MM.1S (cell line): ENCODE measurements around the gene IL1RAPL2.

ENCODE experiments used
- DNase-seq: peaks from one replicate; pipeline ENCODE4 v3.0.0-alpha.2; 2015
- H2AFZ ChIP-seq: fragments of 300-600 bp; sonication (generic); 2 replicates; pipeline ENCODE4 v1.6.0; 2016; ENCODE audit warnings: antibody characterized with exemption, low read length
- H3F3A ChIP-seq: fragments of 300-600 bp; sonication (generic); 2 replicates; pipeline ENCODE4 v1.6.1; 2016; ENCODE audit warnings: mild to moderate bottlenecking, antibody characterized with exemption, low read length, moderate library complexity, mixed read lengths; ENCODE audit not compliant: insufficient read depth
- H3K27ac ChIP-seq: fragments of 300-600 bp; sonication (generic); 2 replicates; pipeline ENCODE4 v1.5.1; 2016; ENCODE audit warnings: mild to moderate bottlenecking, low read length
- H3K27me3 ChIP-seq: fragments of 300-600 bp; sonication (generic); replicated peaks from 2 replicates; pipeline ENCODE4 v1.6.0; 2016; ENCODE audit warnings: low read length; ENCODE audit not compliant: insufficient read depth
- H3K36me3 ChIP-seq: fragments of 300-600 bp; sonication (generic); replicated peaks from 2 replicates; pipeline ENCODE4 v1.6.1; 2016; ENCODE audit warnings: mild to moderate bottlenecking, low read length, mixed read lengths; ENCODE audit not compliant: insufficient read depth
- H3K4me1 ChIP-seq: fragments of 300-600 bp; sonication (generic); 2 replicates; pipeline ENCODE4 v1.6.1; 2016; ENCODE audit warnings: low read length, mixed read lengths
- H3K4me2 ChIP-seq: fragments of 300-600 bp; sonication (generic); 2 replicates; pipeline ENCODE4 v1.6.0; 2016; ENCODE audit warnings: low read depth, low read length
- H3K4me3 ChIP-seq: fragments of 300-600 bp; sonication (generic); 2 replicates; pipeline ENCODE4 v1.5.1; 2016; ENCODE audit warnings: low read length, mixed read lengths
- H3K79me2 ChIP-seq: fragments of 300-600 bp; sonication (generic); 2 replicates; pipeline ENCODE4 v1.6.1; 2016; ENCODE audit warnings: mixed run types, low read length, mixed read lengths
- H3K9ac ChIP-seq: fragments of 300-600 bp; sonication (generic); 2 replicates; pipeline ENCODE4 v1.6.1; 2016; ENCODE audit warnings: low read length, mixed read lengths
- H3K9me2 ChIP-seq: fragments of 300-600 bp; sonication (generic); replicated peaks from 2 replicates; pipeline ENCODE4 v1.6.1; 2016; ENCODE audit warnings: mild to moderate bottlenecking, low read length, mixed read lengths; ENCODE audit not compliant: insufficient read depth
- H3K9me3 ChIP-seq: fragments of 300-600 bp; sonication (generic); replicated peaks from 2 replicates; pipeline ENCODE4 v1.6.1; 2016; ENCODE audit warnings: mild to moderate bottlenecking, low read length, mixed read lengths; ENCODE audit not compliant: insufficient read depth
- H4K20me1 ChIP-seq: fragments of 300-600 bp; sonication (generic); 2 replicates; pipeline ENCODE4 v1.6.1; 2016; ENCODE audit warnings: mild to moderate bottlenecking, low read length, moderate library complexity, mixed read lengths; ENCODE audit not compliant: insufficient read depth
- CTCF ChIP-seq: fragments of 300-600 bp; sonication (generic); IDR thresholded peaks from 2 replicates; pipeline ENCODE4 v1.5.1; 2016; ENCODE audit warnings: antibody characterized with exemption, low read length, mixed read lengths
- EZH2 ChIP-seq: fragments of 300-600 bp; sonication (generic); optimal IDR thresholded peaks from 2 replicates; pipeline ENCODE3; 2017; ENCODE audit warnings: low read depth, mild to moderate bottlenecking, antibody characterized with exemption, low read length, mixed read lengths
- EZH2phosphoT487 ChIP-seq: fragments of 300-600 bp; sonication (generic); IDR thresholded peaks from 2 replicates; pipeline ENCODE4 v1.6.1; 2018; ENCODE audit warnings: antibody characterized with exemption, low read length

Gene IL1RAPL2

GRCh38 chrX:105328773-105329172 lies 762.8 kb downstream of the IL1RAPL2 start:
- Histone ChIP-seq H3K27ac (no peak overlapping the region), H3F3A (no peaks in the 10 kb centered on the region), H3K9ac (no peak overlapping the region), H3K9me2 (no peaks in the 10 kb centered on the region), H2AFZ (no peak overlapping the region), H3K9me3 (no peaks in the 10 kb centered on the region), H3K4me3 (no peak overlapping the region), H3K79me2 (no peaks in the 10 kb centered on the region), H3K4me1 (no peaks in the 10 kb centered on the region), H3K36me3 (no peaks in the 10 kb centered on the region), H3K27me3 (no peaks in the 10 kb centered on the region), H3K4me2 (no peak overlapping the region), H4K20me1 (no peaks in the 10 kb centered on the region)
- TF ChIP-seq CTCF (no peak), EZH2phosphoT487 (no peak)
- no peak for DNase-seq

- H3K79me2 ChIP-seq = no peaks in the 10 kb centered on the region
- no peak overlapping the region for H3K9ac ChIP-seq
These were observed 765.2 kb downstream of the IL1RAPL2 start for GRCh38 chrX:105331244-105331643.

GRCh38 chrX:105347373-105347772 lies 781.4 kb downstream of the IL1RAPL2 start:
- Histone ChIP-seq H3K36me3 (no peaks in the 10 kb centered on the region), H3K4me1 (no peaks in the 10 kb centered on the region), H3K27ac (no peak overlapping the region), H3K9me3 (no peaks in the 10 kb centered on the region), H3F3A (no peaks in the 10 kb centered on the region), H2AFZ (no peak overlapping the region), H3K9ac (no peak overlapping the region), H3K4me3 (no peak overlapping the region), H3K27me3 (no peaks in the 10 kb centered on the region), H4K20me1 (no peaks in the 10 kb centered on the region), H3K4me2 (no peak overlapping the region), H3K79me2 (no peaks in the 10 kb centered on the region), H3K9me2 (no peaks in the 10 kb centered on the region)
- no peak for TF ChIP-seq CTCF
- no peak for TF ChIP-seq EZH2phosphoT487
- no peak for DNase-seq

More at GRCh38 chrX:105331244-105331643, 765.2 kb downstream of the IL1RAPL2 start:
- Histone ChIP-seq H3K4me1 (no peaks in the 10 kb centered on the region), H3K36me3 (no peaks in the 10 kb centered on the region), H3K4me2 (no peak overlapping the region), H2AFZ (no peak overlapping the region), H3F3A (no peaks in the 10 kb centered on the region), H3K27me3 (no peaks in the 10 kb centered on the region), H3K9me2 (no peaks in the 10 kb centered on the region), H3K27ac (no peak overlapping the region), H3K9me3 (no peaks in the 10 kb centered on the region), H4K20me1 (no peaks in the 10 kb centered on the region), H3K4me3 (no peak overlapping the region)
- TF ChIP-seq EZH2phosphoT487 (no peak), CTCF (no peak), EZH2 (no peak)
- no peak for DNase-seq

GRCh38 chrX:105349476-105349875 lies 783.5 kb downstream of the IL1RAPL2 start:
- H3K9me3 ChIP-seq = no peaks in the 10 kb centered on the region
- no peak for TF ChIP-seq CTCF
- TF ChIP-seq EZH2 = no peak
- TF ChIP-seq EZH2phosphoT487 = no peak
- no peak overlapping the region for H3K9ac ChIP-seq

More at GRCh38 chrX:105349476-105349875, 783.5 kb downstream of the IL1RAPL2 start:
- Histone ChIP-seq H3F3A (no peaks in the 10 kb centered on the region), H3K4me3 (no peak overlapping the region), H3K27ac (no peak overlapping the region), H3K4me2 (no peak overlapping the region), H3K36me3 (no peaks in the 10 kb centered on the region), H3K9me2 (no peaks in the 10 kb centered on the region), H3K79me2 (no peaks in the 10 kb centered on the region), H3K27me3 (no peaks in the 10 kb centered on the region), H2AFZ (no peak overlapping the region), H3K4me1 (no peaks in the 10 kb centered on the region), H4K20me1 (no peaks in the 10 kb centered on the region)
- no peak for DNase-seq
